SK-N-MC (cell line): Measurements from ENCODE around the gene SERPINA5.

ENCODE experiments used
- EZH2 ChIP-seq: fragments of 200-600 bp; sonication (generic); IDR thresholded peaks from one replicate; pipeline ENCODE4 v1.6.1; 2017; ENCODE audit warnings: antibody characterized with exemption
- POLR2AphosphoS5 ChIP-seq: IDR thresholded peaks from 2 replicates; pipeline ENCODE4 v1.6.1; 2012; ENCODE audit warnings: mild to moderate bottlenecking, low read depth, low read length, borderline replicate concordance

GRCh38 chr14:94638961-94639817 is 58.0 kb downstream of the SERPINA5 start:
- TF ChIP-seq POLR2AphosphoS5 (no peak), EZH2 (no peak)
